ENCODE data around the gene PCDHGB7.
"Not testable (repeated sequence)": the region's sequence is repeated elsewhere in the genome, so short reads cannot be mapped to it uniquely, and the experiment has no call there.

Gene PCDHGB7

GRCh38 chr5:141430332-141431113 lies 13.0 kb downstream of the PCDHGB7 start, which contains the start of gene PCDHGA12:
PCDHGA12 (plus strand) TSS chr5:141430507; CDS start chr5:141430760, 253 bp downstream.
- DNase-seq (ENCODE audit: low read depth in 2 of 2): no peak

- no peak for DNase-seq (ENCODE audit: low read depth in 2 of 2)
Measured at GRCh38 chr5:141431286-141431685, 13.8 kb downstream of the PCDHGB7 start.

- not testable (repeated sequence) for DNase-seq (ENCODE audit: low read depth in 2 of 2)
Measured at GRCh38 chr5:141432308-141432707, 14.8 kb downstream of the PCDHGB7 start.

- DNase-seq (ENCODE audit: low read depth in 2 of 2): not testable (repeated sequence)
Measured at GRCh38 chr5:141432726-141433125, 15.2 kb downstream of the PCDHGB7 start.

- DNase-seq (ENCODE audit: low read depth in 2 of 2): no peak
Measured at GRCh38 chr5:141434006-141434405, 16.5 kb downstream of the PCDHGB7 start.

- DNase-seq (ENCODE audit: low read depth in 2 of 2): no peak
Measured at GRCh38 chr5:141437221-141437620, 19.7 kb downstream of the PCDHGB7 start.

- no peak for DNase-seq (ENCODE audit: low read depth in 2 of 2)
Measured at GRCh38 chr5:141439411-141440141, 22.1 kb downstream of the PCDHGB7 start.

- no peak for DNase-seq (ENCODE audit: low read depth in 2 of 2)
Measured at GRCh38 chr5:141440341-141440740, 22.9 kb downstream of the PCDHGB7 start.

GRCh38 chr5:141441571-141442170 lies 24.2 kb downstream of the PCDHGB7 start:
- no peak for DNase-seq (ENCODE audit: low read depth in 2 of 2)

- DNase-seq (ENCODE audit: low read depth in 2 of 2): no peak
Measured at GRCh38 chr5:141465351-141465750, 47.9 kb downstream of the PCDHGB7 start.

Data from stimulated activated CD8-positive, alpha-beta memory T cell treated with anti-CD3 and anti-CD28 coated beads, Interleukin-2, amount 100 ng/mL, for 1 hour (primary cell).